Endothelial cell of umbilical vein (primary cell): ENCODE results near the gene PABPC1L. TPM values are rescaled to one million over a fixed set of nuclear protein-coding genes. Genes with fewer than 3 reads are reported as not detected.

Source experiments
- BruUV-seq: library from RNA; stranded (reverse); fragments of 400-500 nt; replicated peaks from 2 replicates; lab custom pipeline; 2021; lab: Mats Ljungman, UMichigan
- CTCF ChIA-PET: fragments of 300-600, 350-600 bp; sonication (Branson Sonifier 250); formaldehyde crosslinking; loops from one replicate; lab custom pipeline; 2021; ENCODE audit warnings: antibody characterized with exemption, inconsistent platforms; lab: Charles Lee
- POLR2A ChIA-PET: fragments of 300-600, 350-600 bp; sonication (Branson Sonifier 250); formaldehyde crosslinking; loops from one replicate; lab custom pipeline; 2021; ENCODE audit warnings: antibody characterized with exemption, inconsistent platforms; lab: Charles Lee
- DNase-seq: peaks from one replicate; pipeline ENCODE4 v3.0.0-alpha.2; 2011; ENCODE audit warnings: low read depth, low spot score
- FAIRE-seq: peaks from 2 replicates; lab custom pipeline; 2011; peaks lifted over from hg19 to GRCh38; lab: Jason Lieb, UNC
- H2AFZ ChIP-seq: 2 replicates; pipeline ENCODE4 v1.6.0; 2012; ENCODE audit warnings: low read depth, low read length, control low read depth, inconsistent platforms
- H3K27ac ChIP-seq: 2 replicates; pipeline ENCODE4 v1.5.1; 2011; ENCODE audit warnings: low read depth, mild to moderate bottlenecking, control low read depth, low read length, moderate library complexity; ENCODE audit not compliant: insufficient read depth
- H3K27me3 ChIP-seq, 2 experiments: 2 replicates each; pipeline versions ENCODE4 v1.6.0 to v1.6.1; 2011; ENCODE audit warnings: low read length in 2 of 2, mixed read lengths in 1 of 2; ENCODE audit not compliant: control insufficient read depth in 2 of 2, insufficient read depth in 2 of 2
- H3K36me3 ChIP-seq, 2 experiments: 2 replicates in 1 of 2; 3 replicates in 1 of 2; pipeline ENCODE4 v1.5.1; 2011; ENCODE audit warnings: low read length in 2 of 2, mild to moderate bottlenecking in 1 of 2, moderate library complexity in 1 of 2; ENCODE audit not compliant: control insufficient read depth in 2 of 2, insufficient read depth in 2 of 2; ENCODE audit errors: extremely low read depth in 1 of 2
- H3K4me1 ChIP-seq: 3 replicates; pipeline ENCODE4 v1.5.1; 2011; ENCODE audit warnings: mild to moderate bottlenecking, low read length; ENCODE audit not compliant: control insufficient read depth, insufficient read depth; ENCODE audit errors: extremely low read depth
- H3K4me2 ChIP-seq: 2 replicates; pipeline ENCODE4 v1.6.1; 2011; ENCODE audit warnings: low read length, control low read depth, mixed read lengths; ENCODE audit not compliant: insufficient read depth
- H3K4me3 ChIP-seq, 3 experiments: fragments of 200-600 bp in 1 of 3; sonication (generic), shearing (Covaris generic) in 1 of 3; replicated peaks in 1 of 3; 2 replicates each; pipeline ENCODE4 v1.5.1; 2011 to 2016; ENCODE audit warnings: control low read depth in 3 of 3, low read length in 3 of 3, mild to moderate bottlenecking in 2 of 3, inconsistent platforms in 1 of 3, low read depth in 1 of 3, moderate library complexity in 1 of 3; ENCODE audit not compliant: insufficient read depth in 1 of 3
- H3K79me2 ChIP-seq: 2 replicates; pipeline ENCODE4 v1.6.0; 2012; ENCODE audit warnings: low read length, inconsistent platforms; ENCODE audit not compliant: control insufficient read depth, insufficient read depth
- H3K9ac ChIP-seq: replicated peaks from 2 replicates; pipeline ENCODE3; 2011; ENCODE audit warnings: low read length, control low read depth; ENCODE audit not compliant: insufficient read depth; ENCODE audit errors: extremely low read depth
- H3K9me1 ChIP-seq: replicated peaks from 3 replicates; pipeline ENCODE4 v1.6.0; 2011; ENCODE audit warnings: mild to moderate bottlenecking, low read length; ENCODE audit not compliant: control insufficient read depth, insufficient read depth; ENCODE audit errors: extremely low read depth
- H3K9me3 ChIP-seq: replicated peaks from 2 replicates; pipeline ENCODE4 v1.5.1; 2012; ENCODE audit warnings: low read length, inconsistent platforms; ENCODE audit not compliant: control insufficient read depth, insufficient read depth
- H4K20me1 ChIP-seq: replicated peaks from 2 replicates; pipeline ENCODE3; 2011; ENCODE audit warnings: mild to moderate bottlenecking, low read length; ENCODE audit not compliant: control insufficient read depth, insufficient read depth; ENCODE audit errors: extremely low read depth
- CTCF ChIP-seq, 2 donors: IDR thresholded peaks; 1 replicate in 1 of 2; 2 replicates in 1 of 2; pipeline ENCODE4 v1.5.1; 2011; ENCODE audit warnings: low read length in 2 of 2, mild to moderate bottlenecking in 2 of 2, moderate library complexity in 2 of 2, control low read depth in 1 of 2, inconsistent platforms in 1 of 2, low read depth in 1 of 2; ENCODE audit not compliant: insufficient read depth in 1 of 2; ENCODE audit errors: extremely low read depth in 1 of 2
- EZH2 ChIP-seq: IDR thresholded peaks from 2 replicates; pipeline ENCODE4 v1.6.1; 2012; ENCODE audit warnings: borderline replicate concordance, low read depth, mild to moderate bottlenecking, moderate library complexity, low read length, inconsistent platforms; ENCODE audit not compliant: severe bottlenecking
- FOS ChIP-seq: IDR thresholded peaks from 2 replicates; pipeline ENCODE4 v1.6.1; 2011; ENCODE audit warnings: mild to moderate bottlenecking, low read length, moderate library complexity, borderline replicate concordance; ENCODE audit not compliant: insufficient read depth
- GATA2 ChIP-seq: IDR thresholded peaks from 2 replicates; pipeline ENCODE4 v1.7.0; 2011; ENCODE audit warnings: low read depth, mild to moderate bottlenecking, moderate library complexity, mixed read lengths, low read length; ENCODE audit not compliant: insufficient read length, insufficient read depth
- JUN ChIP-seq: IDR thresholded peaks from 2 replicates; pipeline ENCODE4 v1.6.1; 2011; ENCODE audit warnings: borderline replicate concordance, low read depth; ENCODE audit not compliant: insufficient read length, insufficient read depth
- MYC ChIP-seq: IDR thresholded peaks from one replicate; pipeline ENCODE4 v1.6.1; 2011; ENCODE audit warnings: mild to moderate bottlenecking, low read depth, low read length
- POLR2A ChIP-seq: IDR thresholded peaks from 2 replicates; pipeline ENCODE4 v1.6.1; 2012; ENCODE audit warnings: low read depth, mild to moderate bottlenecking, control low read depth, low read length
- POLR2AphosphoS5 ChIP-seq: IDR thresholded peaks from 2 replicates; pipeline ENCODE4 v1.6.1; 2012; ENCODE audit warnings: low read depth, mild to moderate bottlenecking, control low read depth, low read length, moderate library complexity; ENCODE audit not compliant: insufficient read depth
- dilution Hi-C: fragments of 300-500 bp; cut with MboI; formaldehyde crosslinking; loops from one replicate; pipeline ENCODE4 v1.15.0; 2019; ENCODE audit warnings: low sequenced_read_pairs; ENCODE audit not compliant: extremely low pct_ligation_motif_present
- intact Hi-C: fragments of 100-400 bp; cut with micrococcal nuclease; formaldehyde crosslinking; loops from one replicate; pipeline ENCODE4 v1.10.0; 2022
- polyA plus RNA-seq, 4 experiments: library from polyadenylated mRNA; depleted of rRNA in 3 of 4; stranded (reverse) in 3 of 4; unstranded in 1 of 4; fragments of >200 nt; gene quantifications; 2 replicates each; pipeline versions ENCODE4 v1.2.1 to v1.2.3, GENCODE V29; 2011 to 2012; ENCODE audit warnings: missing spikeins in 1 of 4
- total RNA-seq: library from RNA; stranded (reverse); gene quantifications from 2 replicates; pipeline ENCODE4 v1.2.3, GENCODE V29; 2021
- TF ChIP-seq, protein P1 (sequence below): IDR thresholded peaks from 2 replicates; pipeline ENCODE4 v1.6.1; 2011; ENCODE audit not compliant: insufficient read depth, insufficient read length

The PABPC1L gene
- total and polyA plus RNA-seq, 2 donors (not counting 3 experiments of a cell fraction or from before 2014, with no cell fraction given): 7.8 to 12.6 TPM

GRCh38 chr20:44914924-44915323 is 5.1 kb downstream of the PABPC1L start:
- Histone ChIP-seq H3K79me2 (no peaks in the 10 kb centered on the region), H3K4me2 (no peak overlapping the region), H3K9me3 (no peaks in the 10 kb centered on the region), H4K20me1 (no peaks in the 10 kb centered on the region), H3K9me1 (no peaks in the 10 kb centered on the region), H3K9ac (no peak overlapping the region), H3K4me3 (no peak overlapping the region), H3K27me3 (no peaks in the 10 kb centered on the region), H3K27ac (no peak overlapping the region), H3K36me3 (no peaks in the 10 kb centered on the region), H3K4me1 (peaks cover 8% of the 10 kb centered on the region), H2AFZ (no peak overlapping the region)
- POLR2A ChIA-PET: no interaction called here
- dilution Hi-C loops: no loop called here
- intact Hi-C loops: loop anchor here (5.0 kb wide), 2 partner anchors 197 to 377 kb away; no protein-coding TSS in a partner anchor
- CTCF ChIA-PET: no interaction called here
- FAIRE-seq (no peak), DNase-seq (no peak)
- TF ChIP-seq CTCF (IDR thresholded peaks at IDR 0.05; ENCODE audit: extremely low read depth in 1 of 2, insufficient read depth in 1 of 2, low read depth in 1 of 2, low read length in 2 of 2): no peak
- TF ChIP-seq POLR2AphosphoS5: no peak
- TF ChIP-seq MYC: no peak
- TF ChIP-seq EZH2: no peak
- no peak for TF ChIP-seq POLR2A
- no peak for TF ChIP-seq JUN
- no peak for TF ChIP-seq FOS
- TF ChIP-seq, protein P1, sequence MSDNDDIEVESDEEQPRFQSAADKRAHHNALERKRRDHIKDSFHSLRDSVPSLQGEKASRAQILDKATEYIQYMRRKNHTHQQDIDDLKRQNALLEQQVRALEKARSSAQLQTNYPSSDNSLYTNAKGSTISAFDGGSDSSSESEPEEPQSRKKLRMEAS: no peak
- no peak for TF ChIP-seq GATA2
- BruUV-seq: no TSS peak
